Measurements from ENCODE around the gene FGD3.

Gene FGD3

GRCh38 chr9:93020771-93021670, 73.7 kb downstream of the FGD3 start:
- H3K27ac ChIP-seq = no peak overlapping the region
- ChIA-PET CTCF (no interaction called here), POLR2A (ENCODE audit: low non-redundant PET) (no interaction called here)
- no peak for DNase-seq (ENCODE audit: low spot score)
- TF ChIP-seq CTCF (conservative IDR thresholded peaks at IDR 0.05; ENCODE audit: low read depth) = no peak

GRCh38 chr9:93022066-93022465, 74.7 kb downstream of the FGD3 start:
- CTCF ChIA-PET = interaction anchor here (0.6 kb wide), 2 partner anchors 88 to 257 kb away, joined by 3 read pairs; partner anchors contain the start of gene BICD2
- TF ChIP-seq CTCF (conservative IDR thresholded peaks at IDR 0.05; ENCODE audit: low read depth) = no peak
- H3K27ac ChIP-seq = no peak overlapping the region
- no peak for DNase-seq (ENCODE audit: low spot score)
- POLR2A ChIA-PET (ENCODE audit: low non-redundant PET) = no interaction called here

GRCh38 chr9:93022721-93023520, 75.6 kb downstream of the FGD3 start:
- ChIA-PET CTCF (interaction anchor here (0.6 kb wide), 1 partner anchor 87 kb away, joined by 3 read pairs; no protein-coding TSS in a partner anchor), POLR2A (ENCODE audit: low non-redundant PET) (no interaction called here)
- no peak for DNase-seq (ENCODE audit: low spot score)
- no peak for TF ChIP-seq CTCF (conservative IDR thresholded peaks at IDR 0.05; ENCODE audit: low read depth)
- H3K27ac ChIP-seq = no peak overlapping the region

GRCh38 chr9:93023521-93023815, 76.1 kb downstream of the FGD3 start:
- ChIA-PET POLR2A (ENCODE audit: low non-redundant PET) (no interaction called here), CTCF (no interaction called here)
- no peak for TF ChIP-seq CTCF (conservative IDR thresholded peaks at IDR 0.05; ENCODE audit: low read depth)
- no peak for DNase-seq (ENCODE audit: low spot score)
- no peak overlapping the region for H3K27ac ChIP-seq

GRCh38 chr9:93024646-93024910, 77.3 kb downstream of the FGD3 start:
- TF ChIP-seq CTCF (conservative IDR thresholded peaks at IDR 0.05; ENCODE audit: low read depth) = no peak
- DNase-seq (ENCODE audit: low spot score) = no peak
- POLR2A ChIA-PET (ENCODE audit: low non-redundant PET) = interaction anchor here (0.6 kb wide), 1 partner anchor 58 kb away, joined by 8 read pairs; no protein-coding TSS in a partner anchor
- CTCF ChIA-PET = no interaction called here
- H3K27ac ChIP-seq = no peak overlapping the region

DNA sequence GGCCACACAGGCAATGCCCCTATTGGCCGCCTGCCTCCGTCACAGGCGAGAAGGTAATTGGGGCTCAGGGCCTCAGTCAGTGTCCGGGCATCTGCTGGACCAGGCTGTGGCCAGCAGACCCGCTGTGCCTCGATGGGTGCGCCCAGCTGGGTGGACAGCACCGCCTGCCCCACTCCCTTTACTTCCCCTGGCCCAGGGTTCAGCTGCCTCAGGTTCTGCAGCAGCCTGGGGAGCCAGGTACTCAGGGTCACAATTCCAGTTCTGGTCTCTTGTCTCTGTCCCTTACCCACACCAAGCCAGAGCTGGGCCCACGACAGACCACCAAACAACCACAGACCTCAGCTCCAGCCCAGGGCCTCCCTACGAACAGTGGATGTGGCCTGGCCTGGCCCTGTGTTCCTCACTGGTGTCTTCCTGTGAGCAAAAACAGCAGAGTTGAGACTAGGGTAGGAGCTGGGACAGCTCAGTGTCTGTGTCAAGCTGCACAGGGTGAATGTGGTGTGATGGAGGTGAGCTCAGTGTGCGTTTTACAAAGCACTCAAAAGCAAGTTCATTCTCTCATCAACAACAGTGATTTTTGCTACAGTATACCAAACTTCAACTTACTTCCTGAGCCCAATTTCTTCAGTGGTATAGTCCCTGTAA, 77.8 kb downstream of the FGD3 start:
- H3K27ac ChIP-seq = no peak overlapping the region
- CTCF ChIA-PET = interaction anchor here (0.6 to 1.9 kb wide), 2 partner anchors 21 to 309 kb away, joined by 3 to 5 read pairs; no protein-coding TSS in a partner anchor
- POLR2A ChIA-PET (ENCODE audit: low non-redundant PET) = interaction anchor here (0.6 kb wide), 1 partner anchor 57 kb away, joined by 8 read pairs; no protein-coding TSS in a partner anchor
- DNase-seq (ENCODE audit: low spot score) = no peak
- TF ChIP-seq CTCF (conservative IDR thresholded peaks at IDR 0.05; ENCODE audit: low read depth) = no peak
